ENCODE data around the gene MED12L.

- no peak for TF ChIP-seq CTCF (IDR thresholded peaks at IDR 0.05)
- no peak for TF ChIP-seq POLR2A (IDR thresholded peaks at IDR 0.05)
These were observed 219.8 kb downstream of the MED12L start for GRCh38 chr3:151305060-151305774.

All from Peyer's patch (tissue), 4 donors.